ENCODE results near the gene SGMS2.
"Not testable (repeated sequence)": the region's sequence is repeated elsewhere in the genome, so short reads cannot be mapped to it uniquely, and the experiment has no call there.

The SGMS2 gene

GRCh38 chr4:107908377-107908776 lies 83.6 kb downstream of the SGMS2 start:
- no peak for DNase-seq (ENCODE audit: low spot score)
- TF ChIP-seq CTCF (IDR thresholded peaks at IDR 0.05; ENCODE audit: extremely low read depth, missing control alignments), result no peak

- peak; percentile 36 for TF ChIP-seq CTCF (IDR thresholded peaks at IDR 0.05; ENCODE audit: extremely low read depth, missing control alignments)
- DNase-seq (ENCODE audit: low spot score), result peak; percentile 36
Measured at GRCh38 chr4:107913283-107913899, 88.7 kb downstream of the SGMS2 start.

GRCh38 chr4:107915220-107915619 lies 90.5 kb downstream of the SGMS2 start:
- no peak for TF ChIP-seq CTCF (IDR thresholded peaks at IDR 0.05; ENCODE audit: extremely low read depth, missing control alignments)
- DNase-seq (ENCODE audit: low spot score), result no peak

GRCh38 chr4:107916623-107917022 lies 91.9 kb downstream of the SGMS2 start:
- DNase-seq (ENCODE audit: low spot score), result no peak

GRCh38 chr4:107917500-107917899 lies 92.8 kb downstream of the SGMS2 start:
- DNase-seq (ENCODE audit: low spot score), result no peak
- no peak for TF ChIP-seq CTCF (IDR thresholded peaks at IDR 0.05; ENCODE audit: extremely low read depth, missing control alignments)

More at GRCh38 chr4:107916623-107917022, 91.9 kb downstream of the SGMS2 start:
- TF ChIP-seq CTCF (IDR thresholded peaks at IDR 0.05; ENCODE audit: extremely low read depth, missing control alignments), result no peak

- TF ChIP-seq CTCF (IDR thresholded peaks at IDR 0.05; ENCODE audit: extremely low read depth, missing control alignments), result no peak
- DNase-seq (ENCODE audit: low spot score), result no peak
Measured at GRCh38 chr4:107922486-107923473, 98.0 kb downstream of the SGMS2 start.

GRCh38 chr4:107925713-107926112 lies 101.0 kb downstream of the SGMS2 start:
- not testable (repeated sequence) for DNase-seq (ENCODE audit: low spot score)

- DNase-seq (ENCODE audit: low spot score), result not testable (repeated sequence)
Measured at GRCh38 chr4:107926875-107927274, 102.1 kb downstream of the SGMS2 start.
